ENCODE measurements around the gene AK8. TPM values are rescaled to one million over a fixed set of nuclear protein-coding genes. Genes with fewer than 3 reads are reported as not detected.

AK8 gene
- total and polyA plus RNA-seq, 12 donors, result 0.09 to 1.0 (median 0.21) TPM; not detected in 6

DNA sequence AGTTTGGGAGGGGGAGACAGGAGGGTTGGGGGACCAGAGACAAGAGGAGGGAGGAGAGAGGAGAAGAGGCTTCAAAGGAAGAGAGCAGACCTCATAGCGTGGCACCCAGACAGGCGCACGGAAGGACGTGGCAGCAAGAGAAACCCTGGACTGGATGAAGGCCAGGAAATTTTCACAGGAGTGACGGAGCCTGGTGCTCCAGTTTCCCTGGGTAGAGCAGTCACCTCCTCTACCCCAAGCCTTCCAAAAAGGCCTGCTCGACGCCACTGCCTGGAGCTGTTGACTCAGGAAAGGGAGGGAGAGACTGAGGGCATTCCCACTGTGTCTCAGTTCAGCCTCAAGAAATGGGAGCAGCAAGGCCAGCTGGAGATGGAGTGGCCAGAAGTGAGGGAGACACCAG is 19.3 kb downstream of the AK8 start:
- peak in 1 of 8 donors; percentile 15 for ATAC-seq
- H3K36me3 ChIP-seq, result no peaks in the 10 kb centered on the region
- H3K27me3 ChIP-seq, result peaks cover 0 to 8% (median 0%) of the 10 kb centered on the region in 7 donors
- intact Hi-C loops (cut with DNase I), result no loop called here
- H3K4me3 ChIP-seq, result no peak overlapping the region
- DNase-seq, result no peak
- H3K9me3 ChIP-seq, result no peaks in the 10 kb centered on the region
- no peak overlapping the region for H3K27ac ChIP-seq
- H3K4me1 ChIP-seq, result peaks cover 0 to 13% (median 10%) of the 10 kb centered on the region in 9 donors
- WGBS, 2 donors, result 46 to 70% methylated on average over 7 of the region's 7 CpGs
- no peak for TF ChIP-seq CTCF (IDR thresholded peaks at IDR 0.05)

DNA sequence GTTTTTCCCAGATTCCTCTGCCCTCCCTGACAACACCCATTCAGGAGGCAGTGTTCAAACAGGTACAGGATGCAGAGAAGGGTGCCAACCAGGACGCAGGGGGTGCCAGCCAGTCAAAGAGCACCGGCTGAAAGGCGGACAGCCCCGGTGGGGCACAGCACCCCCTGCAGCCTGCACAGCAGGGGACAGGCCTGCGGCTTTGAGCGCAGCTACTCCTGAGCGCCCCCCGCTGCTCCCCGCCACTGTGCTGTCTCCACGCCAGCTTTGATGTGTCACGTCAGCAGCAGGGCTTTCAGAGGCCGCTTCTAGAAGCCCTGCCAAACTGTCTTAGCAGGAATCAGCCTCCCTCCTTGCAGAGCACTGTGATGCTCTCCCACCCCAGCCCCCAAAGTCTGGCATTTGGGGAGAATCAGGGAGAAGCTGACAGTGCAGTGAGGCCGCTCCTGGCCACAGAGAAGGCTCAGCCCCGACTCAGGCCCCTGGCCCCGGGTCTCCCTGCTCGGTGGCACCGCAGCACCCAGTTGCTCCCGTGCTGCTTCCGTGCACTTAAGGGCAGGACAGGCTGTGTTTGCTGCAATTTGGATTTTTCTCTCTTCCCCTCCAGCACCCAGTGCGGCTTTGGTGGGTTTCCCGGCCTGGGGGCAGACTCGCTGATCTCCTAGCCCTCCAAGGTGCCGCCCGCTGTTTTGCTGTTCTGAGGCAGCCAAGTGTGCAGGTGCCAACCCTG is 20.3 kb downstream of the AK8 start:
- H3K4me1 ChIP-seq, result peaks cover 0 to 13% (median 10%) of the 10 kb centered on the region in 9 donors
- WGBS, 2 donors, result 54 to 56% methylated on average over 24 of the region's 24 CpGs
- no peak overlapping the region for H3K27ac ChIP-seq
- DNase-seq, result no peak
- no peaks in the 10 kb centered on the region for H3K9me3 ChIP-seq
- no peak overlapping the region for H3K4me3 ChIP-seq
- no peaks in the 10 kb centered on the region for H3K36me3 ChIP-seq
- intact Hi-C loops (cut with DNase I), result no loop called here
- TF ChIP-seq CTCF (IDR thresholded peaks at IDR 0.05), result peak in 2 of 9 donors; percentile 10 to 29
- ATAC-seq, result peak; percentile 23 to 78 (median 57)
- peaks cover 0 to 8% (median 0%) of the 10 kb centered on the region in 7 donors for H3K27me3 ChIP-seq

DNA sequence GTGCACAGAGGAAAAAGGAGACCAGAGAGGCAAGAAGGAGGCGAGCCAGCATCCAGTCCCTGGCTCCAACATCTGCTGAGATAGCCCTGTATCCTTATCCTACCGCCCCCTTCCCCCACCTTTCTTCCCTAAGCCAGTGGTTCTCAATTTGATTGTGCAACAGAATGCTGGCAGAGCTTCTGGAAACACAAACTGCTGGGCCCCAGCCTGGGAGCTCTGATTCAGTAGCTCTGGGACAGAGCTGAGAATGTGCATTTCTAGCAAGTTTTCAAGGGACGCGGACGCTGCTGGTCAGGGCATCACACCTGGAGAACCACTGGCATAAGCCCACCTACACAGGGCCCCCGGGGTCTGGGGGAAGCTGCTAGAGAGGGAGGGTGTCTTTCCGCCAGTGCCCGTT is 21.1 kb downstream of the AK8 start:
- 56% methylated on average over 8 of the region's 8 CpGs for WGBS, 2 donors
- DNase-seq, result peak; percentile 34 to 47
- peak; percentile 75 to 90 (median 80) for ATAC-seq
- no peaks in the 10 kb centered on the region for H3K9me3 ChIP-seq
- H3K4me3 ChIP-seq, result no peak overlapping the region
- peaks cover 0 to 8% (median 0%) of the 10 kb centered on the region in 7 donors for H3K27me3 ChIP-seq
- H3K4me1 ChIP-seq, result peaks cover 0 to 13% (median 10%) of the 10 kb centered on the region in 9 donors
- no peaks in the 10 kb centered on the region for H3K36me3 ChIP-seq
- H3K27ac ChIP-seq, result peak overlapping the region in 1 of 10 donors; percentile 45
- no peak for TF ChIP-seq CTCF (IDR thresholded peaks at IDR 0.05)
- intact Hi-C loops (cut with DNase I), result no loop called here

DNA sequence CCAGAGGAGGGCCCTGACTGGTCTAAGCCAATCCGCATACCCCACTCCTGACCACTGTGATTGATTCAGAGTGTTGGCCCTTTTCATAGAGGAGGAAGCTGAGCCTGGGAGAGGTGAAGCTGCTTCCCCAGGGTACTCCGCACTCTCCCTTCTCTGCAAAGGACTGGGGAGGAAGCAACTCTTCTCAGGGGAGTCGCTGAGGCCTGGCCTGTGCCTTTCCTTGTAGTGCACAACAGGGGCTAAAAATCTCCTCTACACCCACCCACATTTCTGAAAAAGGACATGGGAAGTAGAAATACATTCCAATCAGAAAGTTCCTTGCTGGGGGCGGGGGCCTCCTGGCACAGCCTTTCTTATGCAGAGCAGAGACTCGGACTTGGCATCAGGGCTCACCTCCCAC is 22.2 kb downstream of the AK8 start:
- H3K9me3 ChIP-seq, result no peaks in the 10 kb centered on the region
- ATAC-seq, result no peak
- no peak for DNase-seq
- H3K27me3 ChIP-seq, result peaks cover 0 to 8% (median 0%) of the 10 kb centered on the region in 7 donors
- no peak for TF ChIP-seq CTCF (IDR thresholded peaks at IDR 0.05)
- intact Hi-C loops (cut with DNase I), result no loop called here
- H3K4me1 ChIP-seq, result peaks cover 0 to 13% (median 10%) of the 10 kb centered on the region in 9 donors
- WGBS, 2 donors, result 87 to 89% methylated on average over 5 of the region's 5 CpGs
- H3K4me3 ChIP-seq, result no peak overlapping the region
- H3K36me3 ChIP-seq, result no peaks in the 10 kb centered on the region
- no peak overlapping the region for H3K27ac ChIP-seq
